Stimulated activated naive B cell treated with anti-CD40 and anti-IgM and Interleukin-4, amounts not matched to agents 10 μg/mL and 1 μg/mL and 100 μg/mL, for 72 hours (primary cell): Measurements from ENCODE around the gene SF3B3.

Experiments used
- ATAC-seq, 2 donors: fragments of 150-1000 bp; cut with Tn5 transposase; replicated peaks; 2 replicates each; pipeline ENCODE4 v1.10.0; 2021; ENCODE audit warnings: moderate library complexity in 1 of 2
- DNase-seq: peaks from one replicate; pipeline ENCODE4 v3.0.0; 2021
- H3K27ac Mint-ChIP-seq: one replicate; pipeline ENCODE4 v1.8.0; 2022; ENCODE audit warnings: mild to moderate bottlenecking, mixed read lengths
- H3K27me3 Mint-ChIP-seq, 2 donors: one replicate each; pipeline ENCODE4 v1.8.0; 2022; ENCODE audit warnings: mixed read lengths in 2 of 2
- H3K36me3 Mint-ChIP-seq, 2 donors: one replicate each; pipeline ENCODE4 v1.8.0; 2022; ENCODE audit warnings: mixed read lengths in 2 of 2, mild to moderate bottlenecking in 1 of 2
- H3K4me1 Mint-ChIP-seq, 2 donors: one replicate each; pipeline ENCODE4 v1.8.0; 2022; ENCODE audit warnings: mixed read lengths in 2 of 2, mild to moderate bottlenecking in 1 of 2
- H3K4me3 Mint-ChIP-seq, 2 donors: one replicate each; pipeline ENCODE4 v1.8.0; 2022; ENCODE audit warnings: mild to moderate bottlenecking in 2 of 2, mixed read lengths in 2 of 2, moderate library complexity in 1 of 2
- H3K9me3 Mint-ChIP-seq, 2 donors: one replicate each; pipeline ENCODE4 v1.8.0; 2022; ENCODE audit warnings: mixed read lengths in 2 of 2, mild to moderate bottlenecking in 1 of 2

Gene SF3B3

GRCh38 chr16:70565053-70565452 lies 41.4 kb downstream of the SF3B3 start:
- Mint-ChIP-seq H3K9me3 (no peaks in the 10 kb centered on the region), H3K27me3 (no peaks in the 10 kb centered on the region), H3K27ac (no peak overlapping the region), H3K36me3 (peaks cover 40 to 52% of the 10 kb centered on the region in 2 donors), H3K4me3 (no peak overlapping the region), H3K4me1 (no peaks in the 10 kb centered on the region)
- DNase-seq (no peak), ATAC-seq (no peak)

GRCh38 chr16:70568601-70569237 lies 45.1 kb downstream of the SF3B3 start:
- Mint-ChIP-seq H3K4me3 (no peak overlapping the region), H3K27ac (peak overlapping the region; percentile 69), H3K4me1 (peaks cover 10% of the 10 kb centered on the region in 2 donors), H3K36me3 (peaks cover 47 to 57% of the 10 kb centered on the region in 2 donors), H3K9me3 (no peaks in the 10 kb centered on the region), H3K27me3 (no peaks in the 10 kb centered on the region)
- no peak for DNase-seq
- ATAC-seq = no peak

- no peak overlapping the region for H3K27ac Mint-ChIP-seq
- H3K4me1 Mint-ChIP-seq = peaks cover 11 to 16% of the 10 kb centered on the region in 2 donors
- H3K9me3 Mint-ChIP-seq = no peaks in the 10 kb centered on the region
- H3K4me3 Mint-ChIP-seq = no peak overlapping the region
- no peaks in the 10 kb centered on the region for H3K27me3 Mint-ChIP-seq
- DNase-seq (no peak), ATAC-seq (no peak)
- H3K36me3 Mint-ChIP-seq = peaks cover 51 to 65% of the 10 kb centered on the region in 2 donors
These were observed 46.1 kb downstream of the SF3B3 start for GRCh38 chr16:70569752-70570151.

GRCh38 chr16:70570967-70571570 lies 47.5 kb downstream of the SF3B3 start:
- DNase-seq = no peak
- H3K27me3 Mint-ChIP-seq = no peaks in the 10 kb centered on the region
- no peaks in the 10 kb centered on the region for H3K9me3 Mint-ChIP-seq
- H3K27ac Mint-ChIP-seq = peak overlapping the region; percentile 88
- H3K36me3 Mint-ChIP-seq = peaks cover 41 to 59% of the 10 kb centered on the region in 2 donors
- H3K4me1 Mint-ChIP-seq = peaks cover 11 to 25% of the 10 kb centered on the region in 2 donors
- H3K4me3 Mint-ChIP-seq = no peak overlapping the region
- ATAC-seq = no peak

- Mint-ChIP-seq H3K4me3 (no peak overlapping the region), H3K27me3 (no peaks in the 10 kb centered on the region), H3K27ac (peak overlapping the region; percentile 32), H3K4me1 (peaks cover 14 to 30% of the 10 kb centered on the region in 2 donors), H3K36me3 (peaks cover 44 to 64% of the 10 kb centered on the region in 2 donors), H3K9me3 (no peaks in the 10 kb centered on the region)
- DNase-seq (no peak), ATAC-seq (peak in 1 of 2 donors; percentile 16)
These were observed 48.0 kb downstream of the SF3B3 start for GRCh38 chr16:70571623-70572022.

GRCh38 chr16:70572050-70572925 lies 48.7 kb downstream of the SF3B3 start:
- H3K27me3 Mint-ChIP-seq = no peaks in the 10 kb centered on the region
- DNase-seq = no peak
- no peak overlapping the region for H3K4me3 Mint-ChIP-seq
- H3K36me3 Mint-ChIP-seq = peaks cover 40 to 60% of the 10 kb centered on the region in 2 donors
- H3K9me3 Mint-ChIP-seq = no peaks in the 10 kb centered on the region
- peak overlapping the region; percentile 56 for H3K27ac Mint-ChIP-seq
- peaks cover 14 to 30% of the 10 kb centered on the region in 2 donors for H3K4me1 Mint-ChIP-seq
- no peak for ATAC-seq

GRCh38 chr16:70572926-70573270 lies 49.3 kb downstream of the SF3B3 start:
- Mint-ChIP-seq H3K36me3 (peaks cover 40 to 56% of the 10 kb centered on the region in 2 donors), H3K4me3 (no peak overlapping the region), H3K27ac (no peak overlapping the region), H3K27me3 (no peaks in the 10 kb centered on the region), H3K9me3 (no peaks in the 10 kb centered on the region), H3K4me1 (peaks cover 14 to 30% of the 10 kb centered on the region in 2 donors)
- no peak for DNase-seq
- ATAC-seq = no peak

- Mint-ChIP-seq H3K27ac (peak overlapping the region; percentile 71), H3K4me1 (peaks cover 14 to 30% of the 10 kb centered on the region in 2 donors), H3K9me3 (no peaks in the 10 kb centered on the region), H3K4me3 (no peak overlapping the region), H3K27me3 (no peaks in the 10 kb centered on the region), H3K36me3 (peaks cover 35 to 51% of the 10 kb centered on the region in 2 donors)
- DNase-seq (no peak), ATAC-seq (no peak)
These were observed 50.0 kb downstream of the SF3B3 start for GRCh38 chr16:70573451-70574121.

- Mint-ChIP-seq H3K9me3 (no peaks in the 10 kb centered on the region), H3K27ac (peak overlapping the region; percentile 9), H3K36me3 (peaks cover 32 to 46% of the 10 kb centered on the region in 2 donors), H3K27me3 (no peaks in the 10 kb centered on the region), H3K4me3 (no peak overlapping the region), H3K4me1 (peaks cover 14 to 30% of the 10 kb centered on the region in 2 donors)
- DNase-seq (no peak), ATAC-seq (no peak)
These were observed 51.1 kb downstream of the SF3B3 start for GRCh38 chr16:70574595-70575271.

- H3K9me3 Mint-ChIP-seq = no peaks in the 10 kb centered on the region
- H3K27ac Mint-ChIP-seq = peak overlapping the region; percentile 73
- ATAC-seq (no peak), DNase-seq (no peak)
- peaks cover 32 to 43% of the 10 kb centered on the region in 2 donors for H3K36me3 Mint-ChIP-seq
- no peaks in the 10 kb centered on the region for H3K27me3 Mint-ChIP-seq
- H3K4me3 Mint-ChIP-seq = no peak overlapping the region
- H3K4me1 Mint-ChIP-seq = peaks cover 14 to 30% of the 10 kb centered on the region in 2 donors
These were observed 51.8 kb downstream of the SF3B3 start for GRCh38 chr16:70575376-70575775.

GRCh38 chr16:70576431-70577255 lies 53.0 kb downstream of the SF3B3 start:
- H3K36me3 Mint-ChIP-seq = peaks cover 24 to 34% of the 10 kb centered on the region in 2 donors
- no peaks in the 10 kb centered on the region for H3K9me3 Mint-ChIP-seq
- no peak for DNase-seq
- peaks cover 9 to 25% of the 10 kb centered on the region in 2 donors for H3K4me1 Mint-ChIP-seq
- H3K27ac Mint-ChIP-seq = peak overlapping the region; percentile 77
- no peaks in the 10 kb centered on the region for H3K27me3 Mint-ChIP-seq
- H3K4me3 Mint-ChIP-seq = no peak overlapping the region
- peak; percentile 36 to 40 for ATAC-seq

GRCh38 chr16:70577256-70577698 lies 53.7 kb downstream of the SF3B3 start:
- no peak overlapping the region for H3K4me3 Mint-ChIP-seq
- peaks cover 18 to 28% of the 10 kb centered on the region in 2 donors for H3K36me3 Mint-ChIP-seq
- peak; percentile 18 to 34 for ATAC-seq
- no peak for DNase-seq
- H3K27me3 Mint-ChIP-seq = no peaks in the 10 kb centered on the region
- peaks cover 9 to 20% of the 10 kb centered on the region in 2 donors for H3K4me1 Mint-ChIP-seq
- peak overlapping the region; percentile 53 for H3K27ac Mint-ChIP-seq
- H3K9me3 Mint-ChIP-seq = no peaks in the 10 kb centered on the region

- Mint-ChIP-seq H3K4me3 (no peak overlapping the region), H3K27me3 (peaks cover 0 to 4% of the 10 kb centered on the region in 2 donors), H3K4me1 (peaks cover 6 to 20% of the 10 kb centered on the region in 2 donors), H3K9me3 (no peaks in the 10 kb centered on the region), H3K36me3 (peaks cover 14 to 25% of the 10 kb centered on the region in 2 donors), H3K27ac (no peak overlapping the region)
- DNase-seq (no peak), ATAC-seq (no peak)
These were observed 54.4 kb downstream of the SF3B3 start for GRCh38 chr16:70578035-70578434.
